Body of pancreas (tissue), 4 donors: ENCODE data around the gene LCA5.

Experiments used
- POLR2A ChIP-seq, 3 donors: fragments of 450-650 bp; IDR thresholded peaks; one replicate each; pipeline ENCODE4 v1.6.1; 2016; ENCODE audit warnings: antibody characterized with exemption in 3 of 3, mild to moderate bottlenecking in 2 of 3
- TF ChIP-seq, protein P1 (sequence below), 7 experiments: fragments of 450-650 bp in 4 of 7; fragments of 200-600 bp in 3 of 7; sonication (generic) in 3 of 7; IDR thresholded peaks; one replicate each; pipeline ENCODE4 v1.5.1; 2016 to 2019; ENCODE audit warnings: antibody characterized with exemption in 7 of 7

GRCh38 chr6:79518842-79519241, 18.4 kb downstream of the LCA5 start:
- TF ChIP-seq, protein P1, sequence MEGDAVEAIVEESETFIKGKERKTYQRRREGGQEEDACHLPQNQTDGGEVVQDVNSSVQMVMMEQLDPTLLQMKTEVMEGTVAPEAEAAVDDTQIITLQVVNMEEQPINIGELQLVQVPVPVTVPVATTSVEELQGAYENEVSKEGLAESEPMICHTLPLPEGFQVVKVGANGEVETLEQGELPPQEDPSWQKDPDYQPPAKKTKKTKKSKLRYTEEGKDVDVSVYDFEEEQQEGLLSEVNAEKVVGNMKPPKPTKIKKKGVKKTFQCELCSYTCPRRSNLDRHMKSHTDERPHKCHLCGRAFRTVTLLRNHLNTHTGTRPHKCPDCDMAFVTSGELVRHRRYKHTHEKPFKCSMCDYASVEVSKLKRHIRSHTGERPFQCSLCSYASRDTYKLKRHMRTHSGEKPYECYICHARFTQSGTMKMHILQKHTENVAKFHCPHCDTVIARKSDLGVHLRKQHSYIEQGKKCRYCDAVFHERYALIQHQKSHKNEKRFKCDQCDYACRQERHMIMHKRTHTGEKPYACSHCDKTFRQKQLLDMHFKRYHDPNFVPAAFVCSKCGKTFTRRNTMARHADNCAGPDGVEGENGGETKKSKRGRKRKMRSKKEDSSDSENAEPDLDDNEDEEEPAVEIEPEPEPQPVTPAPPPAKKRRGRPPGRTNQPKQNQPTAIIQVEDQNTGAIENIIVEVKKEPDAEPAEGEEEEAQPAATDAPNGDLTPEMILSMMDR (IDR thresholded peaks at IDR 0.05), result no peak
- TF ChIP-seq POLR2A (IDR thresholded peaks at IDR 0.05), result no peak
